ENCODE results near the gene MYCL.

The MYCL gene

GRCh38 chr1:39854738-39855137 lies 47.0 kb downstream of the MYCL start:
- TF ChIP-seq CTCF (IDR thresholded peaks at IDR 0.05; ENCODE audit: low read depth, low read length), result no peak
- no peaks in the 10 kb centered on the region for H3K27me3 ChIP-seq (ENCODE audit: insufficient read depth, low read depth, severe bottlenecking)
- H3K36me3 ChIP-seq, result peaks cover 39% of the 10 kb centered on the region

GRCh38 chr1:39854314-39854713 lies 47.4 kb downstream of the MYCL start:
- TF ChIP-seq CTCF (IDR thresholded peaks at IDR 0.05; ENCODE audit: low read depth, low read length), result no peak
- DNase-seq, result no peak
- no peaks in the 10 kb centered on the region for H3K27me3 ChIP-seq (ENCODE audit: insufficient read depth, low read depth, severe bottlenecking)
- no peak overlapping the region for H3K27ac ChIP-seq
- H3K4me3 ChIP-seq (ENCODE audit: low read depth, low read length), result no peak overlapping the region
- H3K9me3 ChIP-seq (ENCODE audit: severe bottlenecking), result no peaks in the 10 kb centered on the region
- peaks cover 43% of the 10 kb centered on the region for H3K36me3 ChIP-seq

More at GRCh38 chr1:39854738-39855137, 47.0 kb downstream of the MYCL start:
- no peak overlapping the region for H3K4me3 ChIP-seq (ENCODE audit: low read depth, low read length)
- no peaks in the 10 kb centered on the region for H3K9me3 ChIP-seq (ENCODE audit: severe bottlenecking)
- no peak for DNase-seq
- H3K27ac ChIP-seq, result no peak overlapping the region

- Histone ChIP-seq H3K27me3 (ENCODE audit: insufficient read depth, low read depth, severe bottlenecking) (no peaks in the 10 kb centered on the region), H3K9me3 (ENCODE audit: severe bottlenecking) (no peaks in the 10 kb centered on the region), H3K4me3 (ENCODE audit: low read depth, low read length) (no peak overlapping the region), H3K36me3 (peaks cover 51% of the 10 kb centered on the region), H3K27ac (no peak overlapping the region)
- no peak for DNase-seq
- no peak for TF ChIP-seq CTCF (IDR thresholded peaks at IDR 0.05; ENCODE audit: low read depth, low read length)
Measured at GRCh38 chr1:39852876-39853275, 48.8 kb downstream of the MYCL start.

GRCh38 chr1:39852214-39852791 lies 49.4 kb downstream of the MYCL start:
- H3K27me3 ChIP-seq (ENCODE audit: insufficient read depth, low read depth, severe bottlenecking), result no peaks in the 10 kb centered on the region
- no peak for DNase-seq
- no peak overlapping the region for H3K4me3 ChIP-seq (ENCODE audit: low read depth, low read length)
- H3K36me3 ChIP-seq, result peaks cover 57% of the 10 kb centered on the region
- no peaks in the 10 kb centered on the region for H3K9me3 ChIP-seq (ENCODE audit: severe bottlenecking)
- H3K27ac ChIP-seq, result no peak overlapping the region
- no peak for TF ChIP-seq CTCF (IDR thresholded peaks at IDR 0.05; ENCODE audit: low read depth, low read length)

- Histone ChIP-seq H3K27me3 (ENCODE audit: insufficient read depth, low read depth, severe bottlenecking) (no peaks in the 10 kb centered on the region), H3K9me3 (ENCODE audit: severe bottlenecking) (no peaks in the 10 kb centered on the region), H3K36me3 (peaks cover 57% of the 10 kb centered on the region), H3K4me3 (ENCODE audit: low read depth, low read length) (no peak overlapping the region), H3K27ac (no peak overlapping the region)
- DNase-seq, result no peak
- TF ChIP-seq CTCF (IDR thresholded peaks at IDR 0.05; ENCODE audit: low read depth, low read length), result no peak
Measured at GRCh38 chr1:39850606-39851216, 51.0 kb downstream of the MYCL start.

- no peak overlapping the region for H3K27ac ChIP-seq
- H3K4me3 ChIP-seq (ENCODE audit: low read depth, low read length), result no peak overlapping the region
- H3K9me3 ChIP-seq (ENCODE audit: severe bottlenecking), result no peaks in the 10 kb centered on the region
- H3K27me3 ChIP-seq (ENCODE audit: insufficient read depth, low read depth, severe bottlenecking), result no peaks in the 10 kb centered on the region
- no peak for TF ChIP-seq CTCF (IDR thresholded peaks at IDR 0.05; ENCODE audit: low read depth, low read length)
- DNase-seq, result no peak
- H3K36me3 ChIP-seq, result peaks cover 57% of the 10 kb centered on the region
Measured at GRCh38 chr1:39849203-39849602, 52.5 kb downstream of the MYCL start.

All from WERI-Rb-1 (cell line).